GM19372 (cell line): ENCODE results near the gene BTBD17.

ENCODE experiments used
- ATAC-seq: cut with Tn5 transposase; IDR thresholded peaks from one replicate; pipeline ENCODE4 v1.9.1; 2021; ENCODE audit warnings: mild to moderate bottlenecking, low read depth, moderate library complexity; ENCODE audit not compliant: unreplicated experiment

The BTBD17 gene

GRCh38 chr17:74362810-74363498 is 1.3 kb upstream of the BTBD17 start:
- no peak for ATAC-seq

- no peak for ATAC-seq
These were observed 369 bp upstream of the BTBD17 start for GRCh38 chr17:74362069-74362405.

- no peak for ATAC-seq
These were observed 804 bp downstream of the BTBD17 start for GRCh38 chr17:74360899-74361229.

GRCh38 chr17:74359916-74360315 is 1.8 kb downstream of the BTBD17 start:
- no peak for ATAC-seq

GRCh38 chr17:74358697-74359096 is 3.0 kb downstream of the BTBD17 start:
- ATAC-seq, result no peak

- no peak for ATAC-seq
These were observed 4.2 kb downstream of the BTBD17 start for GRCh38 chr17:74357466-74357809.

GRCh38 chr17:74356646-74357465 is 4.8 kb downstream of the BTBD17 start:
- ATAC-seq, result no peak

GRCh38 chr17:74355065-74355464 is 6.6 kb downstream of the BTBD17 start:
- ATAC-seq, result no peak

GRCh38 chr17:74354561-74354960 is 7.1 kb downstream of the BTBD17 start:
- no peak for ATAC-seq

- ATAC-seq, result no peak
These were observed 7.5 kb downstream of the BTBD17 start for GRCh38 chr17:74354123-74354522.

GRCh38 chr17:74353446-74354060 is 8.1 kb downstream of the BTBD17 start:
- no peak for ATAC-seq

GRCh38 chr17:74351552-74352210 is 10.0 kb downstream of the BTBD17 start:
- no peak for ATAC-seq

GRCh38 chr17:74350486-74350885 is 11.2 kb downstream of the BTBD17 start:
- ATAC-seq, result no peak

- no peak for ATAC-seq
These were observed 12.5 kb downstream of the BTBD17 start for GRCh38 chr17:74349120-74349519.

GRCh38 chr17:74347646-74348045 is 14.0 kb downstream of the BTBD17 start:
- no peak for ATAC-seq

GRCh38 chr17:74345433-74346241 is 16.0 kb downstream of the BTBD17 start:
- ATAC-seq, result no peak

- ATAC-seq, result no peak
These were observed 17.0 kb downstream of the BTBD17 start for GRCh38 chr17:74344658-74345057.

- ATAC-seq, result no peak
These were observed 18.0 kb downstream of the BTBD17 start for GRCh38 chr17:74343526-74344284.

GRCh38 chr17:74343121-74343520 is 18.5 kb downstream of the BTBD17 start:
- no peak for ATAC-seq

- ATAC-seq, result no peak
These were observed 19.4 kb downstream of the BTBD17 start for GRCh38 chr17:74342224-74342623.
